Loucy (cell line): ENCODE measurements around the gene SRGAP1.

Experiments used
- H2AFZ ChIP-seq: fragments of 200-600 bp; sonication (generic); 2 replicates; pipeline ENCODE4 v1.6.0; 2016; ENCODE audit warnings: antibody characterized with exemption, mild to moderate bottlenecking, low read length, moderate library complexity
- H3F3A ChIP-seq: fragments of 200-600 bp; 2 replicates; pipeline ENCODE4 v1.6.0; 2016; ENCODE audit warnings: antibody characterized with exemption, low read depth, mild to moderate bottlenecking
- H3K27me3 ChIP-seq: fragments of 200-600 bp; sonication (generic); 2 replicates; pipeline ENCODE4 v1.6.1; 2014; ENCODE audit warnings: low read length, mild to moderate bottlenecking; ENCODE audit not compliant: insufficient read depth, poor library complexity, severe bottlenecking
- H3K36me3 ChIP-seq: fragments of 200-600 bp; sonication (generic); 2 replicates; pipeline ENCODE4 v1.6.1; 2016; ENCODE audit warnings: low read length; ENCODE audit not compliant: insufficient read depth
- H3K4me1 ChIP-seq: fragments of 200-600 bp; sonication (generic); 2 replicates; pipeline ENCODE4 v1.5.1; 2014; ENCODE audit warnings: low read length, mild to moderate bottlenecking; ENCODE audit not compliant: insufficient read depth, poor library complexity, severe bottlenecking
- H3K4me2 ChIP-seq: fragments of 200-600 bp; sonication (generic); 2 replicates; pipeline ENCODE4 v1.6.0; 2014; ENCODE audit warnings: antibody characterized with exemption, low read length, low read depth, mild to moderate bottlenecking; ENCODE audit not compliant: poor library complexity, severe bottlenecking
- H3K4me3 ChIP-seq: fragments of 200-600 bp; sonication (generic); 2 replicates; pipeline ENCODE4 v1.5.1; 2014; ENCODE audit warnings: low read length, mild to moderate bottlenecking, mixed read lengths; ENCODE audit not compliant: poor library complexity, severe bottlenecking
- H3K79me2 ChIP-seq: fragments of 200-600 bp; sonication (generic); 2 replicates; pipeline ENCODE4 v1.6.1; 2014; ENCODE audit warnings: low read length; ENCODE audit not compliant: insufficient read depth
- H3K9ac ChIP-seq: fragments of 200-600 bp; sonication (generic); 2 replicates; pipeline ENCODE4 v1.6.0; 2014; ENCODE audit warnings: mild to moderate bottlenecking, low read depth, low read length, moderate library complexity; ENCODE audit not compliant: poor library complexity, severe bottlenecking
- H3K9me2 ChIP-seq: fragments of 200-600 bp; sonication (generic); replicated peaks from 2 replicates; pipeline ENCODE4 v1.6.1; 2016; ENCODE audit warnings: low read depth, low read length, mixed read lengths
- H3K9me3 ChIP-seq: fragments of 200-600 bp; sonication (generic); 2 replicates; pipeline ENCODE4 v1.6.1; 2014; ENCODE audit warnings: mild to moderate bottlenecking, antibody characterized with exemption, low read length, low read depth; ENCODE audit not compliant: insufficient read depth
- H4K20me1 ChIP-seq: fragments of 200-600 bp; sonication (generic); 2 replicates; pipeline ENCODE4 v1.6.0; 2014; ENCODE audit warnings: antibody characterized with exemption, low read length, mild to moderate bottlenecking; ENCODE audit not compliant: insufficient read depth, poor library complexity, severe bottlenecking
- EZH2phosphoT487 ChIP-seq: fragments of 200-600 bp; IDR thresholded peaks from 2 replicates; pipeline ENCODE4 v1.6.1; 2018; ENCODE audit warnings: antibody characterized with exemption, mild to moderate bottlenecking, moderate library complexity, borderline replicate concordance
- TF ChIP-seq, protein P1 (sequence below): fragments of 200-600 bp; sonication (generic); conservative IDR thresholded peaks from 2 replicates; pipeline ENCODE4 v1.5.1; 2014; ENCODE audit warnings: mild to moderate bottlenecking, antibody characterized with exemption, low read length

SRGAP1 gene

DNA sequence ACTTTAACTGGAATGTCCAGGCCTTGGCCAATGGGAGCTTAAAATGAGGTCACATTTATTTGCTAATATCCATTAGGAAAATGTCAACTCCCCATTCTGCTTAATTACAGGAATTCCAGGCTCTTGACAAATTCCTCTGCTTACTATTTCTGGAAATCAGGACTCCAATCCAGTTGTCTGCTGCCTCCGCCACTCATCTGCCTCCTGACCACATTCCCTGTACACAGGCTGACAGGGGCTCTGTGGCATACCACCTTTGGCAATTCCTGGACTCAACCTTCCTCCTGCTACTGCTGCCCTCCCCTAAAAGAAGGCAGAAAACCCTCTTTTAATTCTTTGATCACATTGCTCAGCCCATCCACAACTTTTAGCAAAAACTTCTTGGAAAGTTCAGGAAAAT, 339.7 kb downstream of the SRGAP1 start:
- H3F3A ChIP-seq = no peaks in the 10 kb centered on the region
- TF ChIP-seq, protein P1, sequence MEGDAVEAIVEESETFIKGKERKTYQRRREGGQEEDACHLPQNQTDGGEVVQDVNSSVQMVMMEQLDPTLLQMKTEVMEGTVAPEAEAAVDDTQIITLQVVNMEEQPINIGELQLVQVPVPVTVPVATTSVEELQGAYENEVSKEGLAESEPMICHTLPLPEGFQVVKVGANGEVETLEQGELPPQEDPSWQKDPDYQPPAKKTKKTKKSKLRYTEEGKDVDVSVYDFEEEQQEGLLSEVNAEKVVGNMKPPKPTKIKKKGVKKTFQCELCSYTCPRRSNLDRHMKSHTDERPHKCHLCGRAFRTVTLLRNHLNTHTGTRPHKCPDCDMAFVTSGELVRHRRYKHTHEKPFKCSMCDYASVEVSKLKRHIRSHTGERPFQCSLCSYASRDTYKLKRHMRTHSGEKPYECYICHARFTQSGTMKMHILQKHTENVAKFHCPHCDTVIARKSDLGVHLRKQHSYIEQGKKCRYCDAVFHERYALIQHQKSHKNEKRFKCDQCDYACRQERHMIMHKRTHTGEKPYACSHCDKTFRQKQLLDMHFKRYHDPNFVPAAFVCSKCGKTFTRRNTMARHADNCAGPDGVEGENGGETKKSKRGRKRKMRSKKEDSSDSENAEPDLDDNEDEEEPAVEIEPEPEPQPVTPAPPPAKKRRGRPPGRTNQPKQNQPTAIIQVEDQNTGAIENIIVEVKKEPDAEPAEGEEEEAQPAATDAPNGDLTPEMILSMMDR = no peak
- TF ChIP-seq EZH2phosphoT487 = no peak
- no peaks in the 10 kb centered on the region for H3K27me3 ChIP-seq

DNA sequence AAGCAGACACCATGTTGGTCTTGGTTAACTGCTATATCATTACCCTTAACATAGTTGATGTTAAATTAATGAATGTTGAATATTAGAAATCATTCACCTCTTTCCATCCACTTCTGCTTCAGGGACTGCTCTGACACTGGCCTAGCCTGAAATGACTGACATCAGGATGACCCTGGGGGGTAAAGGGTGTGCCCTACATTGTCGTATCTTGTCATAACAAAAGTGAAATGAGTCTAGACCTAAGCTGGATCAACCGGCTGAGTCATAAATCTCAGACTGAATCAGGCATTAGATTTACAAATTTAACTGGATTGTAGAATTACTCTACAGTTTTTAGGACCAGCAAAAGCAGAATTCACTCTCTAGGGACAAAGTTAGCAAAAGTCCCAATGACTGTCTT, 342.3 kb downstream of the SRGAP1 start:
- Histone ChIP-seq H3K9me3 (no peaks in the 10 kb centered on the region), H3K27me3 (no peaks in the 10 kb centered on the region), H3K79me2 (no peaks in the 10 kb centered on the region), H3K36me3 (no peaks in the 10 kb centered on the region), H3K4me2 (no peak overlapping the region), H3K4me3 (no peak overlapping the region), H4K20me1 (no peaks in the 10 kb centered on the region), H3K4me1 (no peaks in the 10 kb centered on the region), H2AFZ (no peak overlapping the region), H3K9ac (no peak overlapping the region), H3F3A (no peaks in the 10 kb centered on the region), H3K9me2 (no peaks in the 10 kb centered on the region)
- TF ChIP-seq, protein P1 = no peak
- TF ChIP-seq EZH2phosphoT487 = no peak

More for the DNA sequence above, 339.7 kb downstream of the SRGAP1 start:
- Histone ChIP-seq H2AFZ (no peak overlapping the region), H3K9ac (no peak overlapping the region), H3K4me2 (no peak overlapping the region), H3K9me3 (no peaks in the 10 kb centered on the region), H3K4me3 (no peak overlapping the region), H3K9me2 (no peaks in the 10 kb centered on the region), H3K36me3 (no peaks in the 10 kb centered on the region), H3K4me1 (no peaks in the 10 kb centered on the region), H4K20me1 (no peaks in the 10 kb centered on the region), H3K79me2 (no peaks in the 10 kb centered on the region)

DNA sequence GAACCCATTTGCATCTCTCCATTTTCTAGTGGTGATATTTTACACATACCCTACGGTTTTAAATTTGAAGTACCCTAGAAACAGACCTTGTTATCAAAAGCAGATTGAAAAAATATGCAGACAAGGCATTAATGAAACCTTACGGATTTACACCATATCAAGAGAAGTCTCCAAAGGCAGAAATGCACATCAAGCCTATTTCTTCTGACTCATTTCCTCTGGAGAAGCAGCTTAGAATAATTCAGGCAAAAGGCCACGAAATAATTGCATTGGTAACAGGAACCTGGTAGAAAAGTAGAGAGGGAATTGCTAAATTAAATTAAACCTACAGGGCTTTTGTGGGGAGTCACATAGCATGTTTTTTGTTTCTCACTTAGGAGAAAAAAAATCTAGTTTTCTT, 342.9 kb downstream of the SRGAP1 start:
- Histone ChIP-seq H3K79me2 (no peaks in the 10 kb centered on the region), H3K36me3 (no peaks in the 10 kb centered on the region), H3F3A (no peaks in the 10 kb centered on the region), H3K27me3 (no peaks in the 10 kb centered on the region), H3K9me2 (no peaks in the 10 kb centered on the region), H3K4me2 (no peak overlapping the region), H3K9ac (no peak overlapping the region), H3K4me3 (no peak overlapping the region), H3K9me3 (no peaks in the 10 kb centered on the region), H2AFZ (no peak overlapping the region), H3K4me1 (no peaks in the 10 kb centered on the region), H4K20me1 (no peaks in the 10 kb centered on the region)
- TF ChIP-seq EZH2phosphoT487 = no peak
- TF ChIP-seq, protein P1 = no peak
